HG03064 (cell line): ENCODE measurements around the gene TBC1D24.
"Not testable (repeated sequence)": the region's sequence is repeated elsewhere in the genome, so short reads cannot be mapped to it uniquely, and the experiment has no call there.

Experiments used
- ATAC-seq: cut with Tn5 transposase; IDR thresholded peaks from one replicate; pipeline ENCODE4 v1.9.1; 2021; ENCODE audit warnings: low read depth; ENCODE audit not compliant: unreplicated experiment

Gene TBC1D24

DNA sequence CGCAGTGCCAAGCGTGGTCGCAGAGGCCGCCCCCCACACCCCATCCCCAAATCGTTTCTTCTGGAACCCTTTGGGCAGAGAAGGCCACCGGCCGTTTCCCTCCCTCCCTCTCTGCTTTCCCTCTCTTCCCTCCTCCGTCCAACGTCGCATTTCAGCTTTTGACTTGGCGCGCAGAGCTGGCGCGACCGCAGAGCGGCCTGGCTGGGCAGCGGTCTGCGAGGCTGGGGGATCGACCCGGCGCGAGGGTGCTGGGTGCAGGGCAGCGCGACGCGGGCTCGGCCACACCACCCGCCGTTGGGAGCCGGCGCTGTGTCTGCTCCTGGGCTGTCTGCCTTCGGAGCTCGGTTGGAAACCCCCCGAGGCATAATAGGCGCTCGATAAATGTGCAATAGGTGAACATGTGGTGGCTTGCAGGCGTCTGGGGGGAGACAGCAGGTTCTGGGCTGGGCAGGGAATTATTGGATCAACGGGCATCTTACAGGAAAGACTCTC, 6.6 kb upstream of the TBC1D24 start:
- ATAC-seq, result no peak

- no peak for ATAC-seq
Measured at GRCh38 chr16:2468725-2469398, 6.1 kb upstream of the TBC1D24 start.

- no peak for ATAC-seq
Measured at GRCh38 chr16:2469399-2470233, 5.3 kb upstream of the TBC1D24 start.

GRCh38 chr16:2470234-2470601, 4.7 kb upstream of the TBC1D24 start:
- ATAC-seq, result no peak

- no peak for ATAC-seq
Measured at GRCh38 chr16:2470603-2471015, 4.3 kb upstream of the TBC1D24 start.

- ATAC-seq, result no peak
Measured at GRCh38 chr16:2471016-2471652, 3.8 kb upstream of the TBC1D24 start, which contains the start of gene NTN3. NTN3 (plus strand) TSS chr16:2471297; CDS start chr16:2471702, 405 bp downstream.

GRCh38 chr16:2471653-2472487, 3.1 kb upstream of the TBC1D24 start:
- no peak for ATAC-seq

GRCh38 chr16:2472488-2472864, 2.5 kb upstream of the TBC1D24 start:
- no peak for ATAC-seq

DNA sequence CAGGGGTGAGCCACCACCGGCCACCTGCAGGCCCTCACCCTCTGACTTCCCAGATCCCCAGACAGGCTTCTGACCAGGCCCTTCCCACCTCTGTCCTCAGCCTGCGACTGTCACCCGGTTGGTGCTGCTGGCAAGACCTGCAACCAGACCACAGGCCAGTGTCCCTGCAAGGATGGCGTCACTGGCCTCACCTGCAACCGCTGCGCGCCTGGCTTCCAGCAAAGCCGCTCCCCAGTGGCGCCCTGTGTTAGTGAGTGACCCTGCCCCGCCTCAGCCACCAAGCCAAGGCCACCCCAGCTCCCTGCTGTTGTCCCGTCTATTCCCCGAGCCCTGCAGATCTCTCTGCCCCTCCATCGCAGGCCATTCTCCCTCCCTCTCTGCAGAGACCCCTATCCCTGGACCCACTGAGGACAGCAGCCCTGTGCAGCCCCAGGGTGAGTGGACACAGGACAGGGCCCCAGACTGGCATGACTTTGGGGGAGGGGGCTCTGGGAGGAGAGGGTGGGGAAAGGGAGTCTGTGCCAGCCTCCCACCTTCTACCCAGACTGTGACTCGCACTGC, 2.0 kb upstream of the TBC1D24 start:
- ATAC-seq, result no peak

- no peak for ATAC-seq
Measured at GRCh38 chr16:2473446-2473926, 1.4 kb upstream of the TBC1D24 start.

DNA sequence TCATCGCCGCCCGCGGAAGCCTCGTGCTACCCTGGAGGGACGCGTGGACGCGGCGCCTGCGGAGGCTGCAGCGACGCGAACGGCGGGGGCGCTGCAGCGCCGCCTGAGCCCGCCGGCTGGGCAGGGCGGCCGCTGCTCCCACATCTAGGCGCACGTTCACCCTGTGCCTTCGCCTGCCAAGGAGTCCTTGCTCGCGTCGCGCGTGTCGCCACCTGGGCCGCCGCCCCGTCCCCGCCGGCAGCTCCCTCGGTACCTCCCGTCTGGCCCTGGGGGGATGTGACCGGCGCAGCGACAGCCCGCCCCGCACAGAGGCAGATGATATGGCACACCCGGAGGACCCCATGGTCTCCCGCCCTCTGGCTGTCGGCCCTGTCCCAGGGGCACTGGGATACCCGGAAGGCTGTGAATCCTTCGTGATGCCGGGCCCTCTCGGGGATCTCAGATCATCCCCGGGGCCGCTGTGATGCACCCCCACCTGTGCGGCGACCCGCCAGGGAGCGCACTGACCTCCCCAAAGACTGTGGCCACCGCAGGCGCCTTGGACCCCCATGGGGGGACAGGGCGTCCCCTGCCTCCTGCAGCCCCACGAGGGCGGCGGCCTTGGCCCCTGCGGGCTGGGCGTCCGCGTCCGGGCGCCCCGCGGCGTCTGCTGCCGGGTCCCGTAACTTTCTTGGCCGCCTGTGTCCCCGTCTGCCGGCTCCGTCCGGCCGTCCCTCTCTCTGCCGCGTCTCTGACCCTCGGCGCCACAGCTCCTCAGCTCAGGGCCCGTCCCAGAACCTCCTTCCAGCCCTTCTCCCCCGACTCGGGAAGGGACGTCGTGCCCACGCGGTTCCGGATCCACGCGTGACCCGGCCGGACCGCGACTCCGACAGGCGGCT, 689 bp upstream of the TBC1D24 start:
- no peak for ATAC-seq

DNA sequence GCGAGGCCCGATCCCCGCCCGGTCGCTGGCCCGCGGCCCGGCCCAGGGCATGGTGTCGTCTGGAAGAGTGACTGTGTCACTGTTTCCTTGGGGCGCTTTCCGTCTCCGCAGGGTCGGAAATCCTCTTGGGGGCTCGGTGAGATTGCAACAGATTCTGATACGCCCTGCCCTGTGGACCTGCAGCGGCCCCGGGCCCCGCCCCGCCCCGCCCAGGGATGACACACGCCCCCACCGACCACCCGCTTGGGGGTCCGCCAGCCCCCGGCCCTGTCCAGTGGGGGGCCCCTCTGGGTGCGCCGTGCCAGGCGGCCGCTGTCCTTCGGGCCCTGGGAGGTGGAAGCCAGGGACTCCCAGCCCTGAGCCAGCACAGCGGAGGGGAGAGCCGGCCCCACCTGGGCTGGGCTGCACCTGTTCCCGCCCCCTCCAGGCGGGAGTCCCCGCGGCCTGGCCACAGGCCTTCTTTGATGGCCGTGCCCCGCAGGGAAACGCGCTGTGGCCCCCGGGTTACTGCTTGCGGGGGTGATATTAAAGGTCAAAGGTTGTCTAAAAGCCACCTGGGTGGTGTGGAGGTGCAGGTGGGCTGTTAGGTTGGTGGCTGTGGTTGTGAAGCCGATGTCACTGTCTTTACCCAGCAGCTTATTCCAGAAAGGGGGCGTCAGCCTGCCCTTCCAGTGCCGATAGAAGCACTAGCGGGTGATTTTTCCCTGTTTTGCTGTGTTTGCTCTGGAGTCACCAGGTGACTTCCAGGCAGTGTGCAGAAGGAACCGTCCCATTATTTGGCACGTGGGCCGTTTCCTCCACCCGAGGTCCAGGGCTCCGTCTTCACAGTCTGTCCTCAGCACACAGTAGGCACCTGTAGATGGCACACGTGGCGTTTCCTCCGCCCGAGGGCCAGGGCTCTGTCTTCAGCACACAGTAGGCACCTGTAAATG, 752 bp downstream of the TBC1D24 start:
- ATAC-seq, result no peak

DNA sequence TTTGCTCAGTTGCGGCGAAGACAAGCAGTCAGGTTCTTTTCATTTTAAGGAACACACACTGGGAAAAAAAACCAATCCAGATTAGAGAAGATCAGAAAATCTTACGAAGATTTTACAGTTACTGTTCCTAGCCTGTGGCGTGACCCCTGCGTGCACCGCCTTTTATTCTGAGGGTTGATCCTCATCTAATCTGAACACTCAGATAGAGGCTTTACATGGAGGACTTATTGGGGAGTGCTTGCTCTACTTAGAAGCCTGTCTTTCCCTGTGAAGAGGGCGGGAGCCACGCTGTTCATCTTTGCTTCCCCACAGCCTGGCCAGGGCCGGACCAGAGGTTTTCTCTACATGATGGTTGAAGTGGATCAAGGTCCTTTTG, 1.4 kb downstream of the TBC1D24 start:
- no peak for ATAC-seq

GRCh38 chr16:2476741-2477140, 1.8 kb downstream of the TBC1D24 start:
- no peak for ATAC-seq

GRCh38 chr16:2477327-2477726, 2.4 kb downstream of the TBC1D24 start:
- no peak for ATAC-seq

DNA sequence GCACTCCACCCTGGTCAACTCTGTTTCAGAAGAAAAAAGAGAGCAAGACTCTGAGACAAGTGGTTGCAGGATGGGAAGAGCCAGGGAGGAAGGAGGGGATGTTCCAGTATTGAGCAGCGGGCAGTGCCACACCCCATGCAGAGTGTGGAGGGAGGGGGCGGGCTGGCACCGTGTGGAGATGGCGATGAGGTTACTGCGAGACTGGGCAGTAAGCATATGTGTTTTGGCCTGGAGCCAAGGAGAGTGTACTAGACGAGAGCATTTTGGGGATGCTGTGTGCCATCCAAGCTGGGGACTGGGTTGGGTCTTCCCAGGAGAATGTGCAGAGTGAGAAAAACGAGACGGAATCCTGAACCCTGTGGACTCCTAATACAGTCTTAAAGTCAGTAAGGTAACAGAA, 3.4 kb downstream of the TBC1D24 start:
- no peak for ATAC-seq

- ATAC-seq, result not testable (repeated sequence)
Measured at GRCh38 chr16:2479996-2480395, 5.1 kb downstream of the TBC1D24 start.

- no peak for ATAC-seq
Measured at GRCh38 chr16:2480948-2481347, 6.0 kb downstream of the TBC1D24 start.
